ENCODE data around the gene PTGR3. TPM values are rescaled to one million over a fixed set of nuclear protein-coding genes. Genes with fewer than 3 reads are reported as not detected.

The PTGR3 gene
- total and polyA plus RNA-seq, 2 donors (not counting 1 experiment from before 2014, with no cell fraction given) = 27.5 to 30.2 TPM

GRCh38 chr18:75201282-75202270 is 7.4 kb downstream of the PTGR3 start:
- Histone ChIP-seq H3K36me3 (replicated peaks in 1 of 2; ENCODE audit: control extremely low read depth in 1 of 2, control insufficient read depth in 1 of 2, extremely low read depth in 1 of 2, insufficient read depth in 2 of 2, low read length in 1 of 2) (peaks cover 0 to 10% of the 10 kb centered on the region in 2 experiments), H3K27ac (ENCODE audit: low read length in 2 of 2) (no peak overlapping the region), H3K4me1 (ENCODE audit: control insufficient read depth in 2 of 2, insufficient read depth in 2 of 2, low read length in 2 of 2) (peaks cover 13 to 18% of the 10 kb centered on the region in 2 donors), H3K9me3 (ENCODE audit: control extremely low read depth in 1 of 3, control insufficient read depth in 2 of 3, insufficient read depth in 1 of 3, low read length in 2 of 3) (peaks cover 0 to 4% (median 0%) of the 10 kb centered on the region in 3 donors), H2AFZ (ENCODE audit: insufficient read depth, low read depth, low read length, poor library complexity, severe bottlenecking) (no peak overlapping the region), H3K9ac (ENCODE audit: low read length) (no peak overlapping the region), H3K4me3 (ENCODE audit: control extremely low read depth in 1 of 5, extremely low read depth in 1 of 5, insufficient read depth in 1 of 5, low read depth in 2 of 5, low read length in 4 of 5) (no peak overlapping the region), H4K20me1 (ENCODE audit: control insufficient read depth, insufficient read depth, low read length, poor library complexity, severe bottlenecking) (peaks cover 32% of the 10 kb centered on the region), H3K79me2 (ENCODE audit: control insufficient read depth, insufficient read depth, low read length) (no peaks in the 10 kb centered on the region), H3K4me2 (replicated peaks; ENCODE audit: low read depth, low read length, poor library complexity, severe bottlenecking) (no peak overlapping the region), H3K27me3 (replicated peaks in 1 of 4; ENCODE audit: control extremely low read depth in 1 of 4, control insufficient read depth in 3 of 4, insufficient read depth in 4 of 4, low read length in 3 of 4) (peaks cover 0 to 5% (median 2%) of the 10 kb centered on the region in 4 experiments)
- CTCF ChIA-PET = no interaction called here
- H3K27me3 Mint-ChIP-seq = peaks cover 14% of the 10 kb centered on the region
- no peak overlapping the region for H3K4me3 Mint-ChIP-seq
- POLR2A ChIA-PET = no interaction called here
- intact Hi-C loops (cut with micrococcal nuclease) = no loop called here
- DNase-seq (no peak), ATAC-seq (ENCODE audit: low read depth) (no peak)
- peaks cover 21% of the 10 kb centered on the region for H3K4me1 Mint-ChIP-seq
- H3K27ac Mint-ChIP-seq = no peak overlapping the region
- no peaks in the 10 kb centered on the region for H3K9me3 Mint-ChIP-seq (ENCODE audit: insufficient read depth)
- WGBS (ENCODE audit: insufficient coverage) = 99% methylated on average over 14 of the region's 18 CpGs
- TF ChIP-seq EZH2 (IDR thresholded peaks at IDR 0.05; ENCODE audit: borderline replicate concordance, insufficient read depth, low read depth, low read length, poor library complexity, severe bottlenecking) = no peak
- no peak for TF ChIP-seq CTCF (IDR thresholded peaks at IDR 0.05)
